Smooth muscle cell (in vitro differentiated cells): ENCODE results near the gene VWA5B2. TPM values are rescaled to one million over a fixed set of nuclear protein-coding genes. Genes with fewer than 3 reads are reported as not detected.

Experiments used
- DNase-seq: peaks from one replicate; lab custom pipeline; 2025; ENCODE audit not compliant: unreplicated experiment; lab: John Stamatoyannopoulos, UW
- H2AFZ ChIP-seq: fragments of 200-600 bp; sonication (generic); 2 replicates; pipeline ENCODE4 v1.6.0; 2016; ENCODE audit warnings: antibody characterized with exemption, low read depth, mild to moderate bottlenecking
- H3F3A ChIP-seq: fragments of 200-600 bp; sonication (generic); 2 replicates; pipeline ENCODE4 v1.6.0; 2017; ENCODE audit warnings: antibody characterized with exemption, low read depth
- H3K27ac ChIP-seq: fragments of 200-600 bp; sonication (generic); 2 replicates; pipeline ENCODE4 v1.5.1; 2016; ENCODE audit warnings: low read depth, mild to moderate bottlenecking
- H3K27me3 ChIP-seq: fragments of 200-600 bp; sonication (generic); 2 replicates; pipeline ENCODE4 v1.6.1; 2016; ENCODE audit warnings: low read depth, mild to moderate bottlenecking
- H3K36me3 ChIP-seq: fragments of 200-600 bp; sonication (generic); 2 replicates; pipeline ENCODE4 v1.5.1; 2016; ENCODE audit warnings: low read depth
- H3K4me1 ChIP-seq: fragments of 200-600 bp; sonication (generic); 2 replicates; pipeline ENCODE4 v1.5.1; 2016; ENCODE audit warnings: low read depth
- H3K4me2 ChIP-seq: fragments of 200-600 bp; sonication (generic); 2 replicates; pipeline ENCODE4 v1.6.0; 2016; ENCODE audit warnings: mild to moderate bottlenecking
- H3K4me3 ChIP-seq: fragments of 200-600 bp; sonication (generic); 2 replicates; pipeline ENCODE4 v1.5.1; 2016; ENCODE audit warnings: mild to moderate bottlenecking
- H3K79me2 ChIP-seq: fragments of 200-600 bp; sonication (generic); 2 replicates; pipeline ENCODE4 v1.6.0; 2016; ENCODE audit warnings: low read depth, mild to moderate bottlenecking
- H3K9ac ChIP-seq: fragments of 200-600 bp; sonication (generic); 2 replicates; pipeline ENCODE4 v1.6.0; 2016; ENCODE audit warnings: low read depth
- H3K9me3 ChIP-seq: fragments of 200-600 bp; sonication (generic); replicated peaks from 2 replicates; pipeline ENCODE4 v1.5.1; 2016; ENCODE audit warnings: low read depth
- H4K20me1 ChIP-seq: fragments of 200-600 bp; sonication (generic); 2 replicates; pipeline ENCODE4 v1.6.0; 2016; ENCODE audit warnings: low read depth
- CTCF ChIP-seq: fragments of 200-600 bp; sonication (generic); IDR thresholded peaks from 2 replicates; pipeline ENCODE4 v1.5.1; 2017; ENCODE audit warnings: borderline replicate concordance, mild to moderate bottlenecking, antibody characterized with exemption; ENCODE audit not compliant: insufficient read depth, poor library complexity, severe bottlenecking
- WGBS: methylation state at CpG from one replicate; pipeline ENCODE4 v1.1.7; 2016; ENCODE audit warnings: low lambda C conversion rate; 5-methylcytosine and 5-hydroxymethylcytosine counted together
- polyA plus RNA-seq: library from polyadenylated mRNA; unstranded; fragments of >200 nt; fragmentation: Nextera tagmentation; extraction: Ambion mirVana; gene quantifications from 2 replicates; pipeline ENCODE4 v1.2.1, GENCODE V29; 2016
- total RNA-seq: library from RNA; depleted of rRNA; stranded (reverse); fragments of >200 nt; gene quantifications from 2 replicates; pipeline ENCODE4 v1.2.3, GENCODE V29; 2014

Gene VWA5B2
- total and polyA plus RNA-seq, 2 experiments from 2014 or later = not detected

DNA sequence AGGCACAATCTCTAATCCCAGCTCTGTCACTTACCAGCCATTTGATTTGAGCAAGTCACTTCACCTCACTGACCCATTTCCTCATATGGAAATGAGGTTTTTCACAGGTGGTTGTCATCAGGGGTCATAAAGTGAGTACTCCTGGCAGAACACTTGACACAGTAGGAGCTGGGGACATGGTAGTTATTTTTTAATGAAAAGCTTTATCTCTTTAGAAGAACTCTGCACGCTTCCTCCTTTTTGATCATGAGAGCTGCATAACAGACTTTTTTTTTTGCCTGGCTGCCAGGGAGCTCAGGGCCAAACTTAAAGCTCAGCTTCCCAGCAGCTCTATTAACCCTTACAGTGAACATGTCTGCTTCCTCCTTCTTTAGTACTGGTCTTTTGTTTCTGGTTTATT is 8.4 kb downstream of the VWA5B2 start:
- H4K20me1 ChIP-seq = peaks cover 18% of the 10 kb centered on the region
- DNase-seq = no peak
- no peak for TF ChIP-seq CTCF
- H2AFZ ChIP-seq = no peak overlapping the region
- no peaks in the 10 kb centered on the region for H3K79me2 ChIP-seq
- no peak overlapping the region for H3K27ac ChIP-seq
- WGBS = 75% methylated on average over 1 of the region's 1 CpG
- H3K9ac ChIP-seq = no peak overlapping the region
- H3F3A ChIP-seq = no peaks in the 10 kb centered on the region
- H3K9me3 ChIP-seq = no peaks in the 10 kb centered on the region
- no peaks in the 10 kb centered on the region for H3K36me3 ChIP-seq
- H3K4me1 ChIP-seq = no peaks in the 10 kb centered on the region
- H3K4me2 ChIP-seq = no peak overlapping the region
- peaks cover 18% of the 10 kb centered on the region for H3K27me3 ChIP-seq
- no peak overlapping the region for H3K4me3 ChIP-seq

DNA sequence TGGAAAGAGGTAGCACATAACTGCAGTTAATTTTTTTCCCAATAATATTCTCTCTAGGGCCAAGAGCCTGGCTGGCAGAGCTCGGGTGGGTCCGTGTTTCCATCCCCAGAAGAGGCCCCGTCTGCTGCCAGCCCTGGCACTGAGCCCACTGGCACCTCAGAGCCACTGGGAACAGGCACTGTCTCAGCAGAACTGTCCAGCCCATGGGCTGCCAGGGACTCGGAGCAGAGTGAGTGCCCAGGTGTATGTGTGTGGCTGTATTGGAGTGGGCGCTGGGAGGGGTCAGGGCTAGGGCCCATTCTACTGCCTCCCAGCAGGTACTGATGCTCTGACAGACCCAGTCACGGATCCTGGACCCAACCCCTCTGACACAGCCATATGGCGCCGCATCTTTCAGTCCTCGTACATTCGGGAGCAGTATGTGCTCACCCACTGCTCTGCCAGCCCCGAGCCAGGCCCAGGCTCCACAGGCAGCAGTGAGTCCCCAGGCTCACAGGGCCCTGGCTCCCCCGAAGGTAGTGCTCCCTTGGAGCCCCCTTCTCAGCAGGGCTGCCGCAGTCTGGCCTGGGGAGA is 8.9 kb downstream of the VWA5B2 start:
- Histone ChIP-seq H3K36me3 (no peaks in the 10 kb centered on the region), H2AFZ (no peak overlapping the region), H3K27me3 (peaks cover 12% of the 10 kb centered on the region), H3K4me1 (no peaks in the 10 kb centered on the region), H3K4me2 (no peak overlapping the region), H4K20me1 (peaks cover 19% of the 10 kb centered on the region), H3F3A (no peaks in the 10 kb centered on the region), H3K9me3 (no peaks in the 10 kb centered on the region), H3K4me3 (no peak overlapping the region), H3K9ac (no peak overlapping the region), H3K79me2 (no peaks in the 10 kb centered on the region), H3K27ac (no peak overlapping the region)
- WGBS = 87% methylated on average over 13 of the region's 13 CpGs
- TF ChIP-seq CTCF = no peak
- no peak for DNase-seq

DNA sequence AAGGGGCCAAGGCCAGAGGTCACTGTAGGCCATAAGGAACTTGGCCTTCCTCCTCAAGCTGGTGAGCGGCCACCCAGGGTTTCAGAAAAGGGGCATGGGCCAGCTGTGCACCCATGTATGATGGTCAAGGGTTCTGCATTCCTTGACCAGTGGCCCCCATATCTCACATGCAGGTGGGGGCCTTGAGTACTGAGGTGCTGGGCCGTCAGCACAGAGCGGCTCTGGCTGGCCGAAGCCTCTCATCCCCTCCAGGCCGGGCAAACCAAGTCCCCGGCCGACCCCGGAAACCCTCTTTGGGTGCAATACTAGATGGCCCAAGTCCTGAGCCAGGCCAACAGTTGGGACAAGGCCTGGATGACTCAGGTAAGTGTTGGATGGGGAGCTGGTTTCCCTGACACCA is 9.8 kb downstream of the VWA5B2 start:
- no peak for TF ChIP-seq CTCF
- H3K9ac ChIP-seq = no peak overlapping the region

GRCh38 chr3:184239708-184240107 is 10.3 kb downstream of the VWA5B2 start:
- no peak overlapping the region for H3K9ac ChIP-seq
- H4K20me1 ChIP-seq = peaks cover 27% of the 10 kb centered on the region
- no peaks in the 10 kb centered on the region for H3K9me3 ChIP-seq
- no peak overlapping the region for H3K4me3 ChIP-seq
- WGBS = 89% methylated on average over 7 of the region's 7 CpGs
- H3K4me1 ChIP-seq = no peaks in the 10 kb centered on the region
- H2AFZ ChIP-seq = no peak overlapping the region
- DNase-seq = no peak
- H3K27me3 ChIP-seq = peaks cover 4% of the 10 kb centered on the region
- no peak overlapping the region for H3K27ac ChIP-seq
- H3F3A ChIP-seq = no peaks in the 10 kb centered on the region
- no peaks in the 10 kb centered on the region for H3K79me2 ChIP-seq
- TF ChIP-seq CTCF = no peak
- no peak overlapping the region for H3K4me2 ChIP-seq
- H3K36me3 ChIP-seq = no peaks in the 10 kb centered on the region

More for the DNA sequence above, 9.8 kb downstream of the VWA5B2 start:
- H4K20me1 ChIP-seq = peaks cover 27% of the 10 kb centered on the region
- H3K4me3 ChIP-seq = no peak overlapping the region
- H3K4me2 ChIP-seq = no peak overlapping the region
- 98% methylated on average over 6 of the region's 8 CpGs for WGBS
- no peaks in the 10 kb centered on the region for H3K9me3 ChIP-seq
- H3K27ac ChIP-seq = no peak overlapping the region
- H3K27me3 ChIP-seq = peaks cover 7% of the 10 kb centered on the region
- H3K79me2 ChIP-seq = no peaks in the 10 kb centered on the region
- no peaks in the 10 kb centered on the region for H3K36me3 ChIP-seq
- DNase-seq = no peak
- H3F3A ChIP-seq = no peaks in the 10 kb centered on the region
- H2AFZ ChIP-seq = no peak overlapping the region
- no peaks in the 10 kb centered on the region for H3K4me1 ChIP-seq
